ENCODE measurements around the gene GLIPR1.
"Not testable (repeated sequence)": the region's sequence is repeated elsewhere in the genome, so short reads cannot be mapped to it uniquely, and the experiment has no call there.

GLIPR1 gene

DNA sequence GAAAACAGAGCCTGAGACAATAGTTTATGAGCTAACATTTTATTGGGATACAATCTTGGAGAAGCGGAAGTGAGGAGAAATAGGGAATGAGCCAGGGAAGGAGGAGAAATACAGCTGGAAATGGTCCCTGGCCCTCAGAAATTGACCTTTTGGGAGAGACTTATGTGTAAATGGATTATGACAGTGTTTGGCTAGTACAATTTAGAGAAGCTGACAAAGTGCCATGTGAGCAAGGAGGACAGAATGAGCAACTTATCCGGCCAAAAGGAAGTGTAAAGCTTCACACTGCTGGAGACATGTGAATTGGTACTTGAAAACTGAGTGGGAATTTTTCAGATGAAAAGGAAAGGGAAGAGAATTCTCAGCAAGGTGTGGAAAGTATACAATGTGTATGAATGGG is 2.9 kb downstream of the GLIPR1 start:
- Histone ChIP-seq H3K36me3 (ENCODE audit: insufficient read depth, low read length) (peaks cover 44% of the 10 kb centered on the region; the same call in 1 of the 2 replicates), H4K20me1 (ENCODE audit: insufficient read depth, low read length) (no peaks in the 10 kb centered on the region), H3K4me2 (ENCODE audit: low read length) (peak overlapping the region; percentile 88), H3K27ac (ENCODE audit: low read depth, low read length, poor library complexity, severe bottlenecking) (peak overlapping the region; percentile 92), H3K9me3 (ENCODE audit: low read length) (no peaks in the 10 kb centered on the region), H3K27me3 (ENCODE audit: insufficient read depth, low read length) (no peaks in the 10 kb centered on the region), H3K4me3 (ENCODE audit: low read depth, low read length, poor library complexity, severe bottlenecking) (peak overlapping the region; percentile 82), H3K9me2 (ENCODE audit: low read depth, low read length) (no peaks in the 10 kb centered on the region), H3K4me1 (ENCODE audit: insufficient read depth, low read length, severe bottlenecking) (peaks cover 65% of the 10 kb centered on the region), H2AFZ (ENCODE audit: low read length) (no peak overlapping the region), H3K79me2 (ENCODE audit: insufficient read depth, low read length) (peaks cover 38% of the 10 kb centered on the region), H3K9ac (ENCODE audit: low read length) (peak overlapping the region; percentile 87), H3F3A (ENCODE audit: insufficient read depth, low read length) (no peaks in the 10 kb centered on the region)
- TF ChIP-seq EZH2 (IDR thresholded peaks at IDR 0.05; ENCODE audit: borderline replicate concordance, low read length), result no peak
- TF ChIP-seq, protein P1, sequence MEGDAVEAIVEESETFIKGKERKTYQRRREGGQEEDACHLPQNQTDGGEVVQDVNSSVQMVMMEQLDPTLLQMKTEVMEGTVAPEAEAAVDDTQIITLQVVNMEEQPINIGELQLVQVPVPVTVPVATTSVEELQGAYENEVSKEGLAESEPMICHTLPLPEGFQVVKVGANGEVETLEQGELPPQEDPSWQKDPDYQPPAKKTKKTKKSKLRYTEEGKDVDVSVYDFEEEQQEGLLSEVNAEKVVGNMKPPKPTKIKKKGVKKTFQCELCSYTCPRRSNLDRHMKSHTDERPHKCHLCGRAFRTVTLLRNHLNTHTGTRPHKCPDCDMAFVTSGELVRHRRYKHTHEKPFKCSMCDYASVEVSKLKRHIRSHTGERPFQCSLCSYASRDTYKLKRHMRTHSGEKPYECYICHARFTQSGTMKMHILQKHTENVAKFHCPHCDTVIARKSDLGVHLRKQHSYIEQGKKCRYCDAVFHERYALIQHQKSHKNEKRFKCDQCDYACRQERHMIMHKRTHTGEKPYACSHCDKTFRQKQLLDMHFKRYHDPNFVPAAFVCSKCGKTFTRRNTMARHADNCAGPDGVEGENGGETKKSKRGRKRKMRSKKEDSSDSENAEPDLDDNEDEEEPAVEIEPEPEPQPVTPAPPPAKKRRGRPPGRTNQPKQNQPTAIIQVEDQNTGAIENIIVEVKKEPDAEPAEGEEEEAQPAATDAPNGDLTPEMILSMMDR (IDR thresholded peaks at IDR 0.05; ENCODE audit: low read length), result no peak

DNA sequence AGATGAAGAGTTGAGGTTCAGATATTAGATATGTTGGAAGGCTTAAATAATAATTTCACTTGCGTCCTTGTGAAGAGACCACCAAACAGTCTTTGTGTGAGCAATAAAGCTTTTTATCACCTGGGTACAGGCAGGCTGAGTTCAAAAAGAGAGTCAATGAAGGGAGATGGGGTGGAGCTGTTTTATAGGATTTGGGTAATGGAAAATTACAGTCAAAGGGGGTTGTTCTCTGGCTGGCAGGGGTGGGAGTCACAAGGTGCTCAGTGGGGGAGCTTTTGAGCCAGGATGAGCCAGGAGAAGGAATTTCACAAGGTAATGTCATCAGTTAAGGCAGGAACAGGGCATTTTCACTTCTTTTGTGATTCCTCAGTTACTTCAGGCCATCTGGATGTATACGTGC is 3.9 kb downstream of the GLIPR1 start:
- H2AFZ ChIP-seq (ENCODE audit: low read length); H4K20me1 ChIP-seq (ENCODE audit: insufficient read depth, low read length); H3F3A ChIP-seq (ENCODE audit: insufficient read depth, low read length); H3K9me3 ChIP-seq (ENCODE audit: low read length); H3K27me3 ChIP-seq (ENCODE audit: insufficient read depth, low read length); H3K9me2 ChIP-seq (ENCODE audit: low read depth, low read length): not testable (repeated sequence)
- H3K36me3 ChIP-seq (ENCODE audit: insufficient read depth, low read length), result peaks cover 53% of the 10 kb centered on the region; the same call in 1 of the 2 replicates
- H3K4me2 ChIP-seq (ENCODE audit: low read length), result peak overlapping the region; percentile 88
- peak overlapping the region; percentile 82 for H3K4me3 ChIP-seq (ENCODE audit: low read depth, low read length, poor library complexity, severe bottlenecking)
- peak overlapping the region; percentile 92 for H3K27ac ChIP-seq (ENCODE audit: low read depth, low read length, poor library complexity, severe bottlenecking)
- peak overlapping the region; percentile 23; the same call in 1 of the 2 replicates for H3K9ac ChIP-seq (ENCODE audit: low read length)
- H3K79me2 ChIP-seq (ENCODE audit: insufficient read depth, low read length), result peaks cover 38% of the 10 kb centered on the region
- H3K4me1 ChIP-seq (ENCODE audit: insufficient read depth, low read length, severe bottlenecking), result peaks cover 58% of the 10 kb centered on the region

DNA sequence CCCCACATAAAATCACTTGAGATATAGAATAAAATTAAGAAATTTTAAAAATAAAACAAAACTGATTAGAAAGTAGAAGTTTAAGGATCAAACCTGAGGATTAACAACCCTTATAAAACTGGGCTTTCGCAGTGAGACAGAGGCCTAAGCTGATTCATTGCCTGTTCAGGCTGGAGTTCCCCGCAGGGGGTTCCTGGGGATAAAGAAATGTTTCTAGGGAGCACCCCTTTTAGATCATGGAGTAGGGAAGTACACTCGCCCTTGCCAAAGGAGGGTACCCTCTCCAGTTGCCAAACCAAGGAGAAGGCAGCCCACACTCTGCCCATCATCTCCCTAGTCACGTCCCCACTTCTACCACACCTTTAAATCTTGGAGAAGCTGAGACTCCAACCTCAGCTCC is 6.8 kb downstream of the GLIPR1 start:
- H3K9me2 ChIP-seq (ENCODE audit: low read depth, low read length), result no peaks in the 10 kb centered on the region
- peaks cover 37% of the 10 kb centered on the region for H3K4me1 ChIP-seq (ENCODE audit: insufficient read depth, low read length, severe bottlenecking)
- H3F3A ChIP-seq (ENCODE audit: insufficient read depth, low read length), result no peaks in the 10 kb centered on the region
- H4K20me1 ChIP-seq (ENCODE audit: insufficient read depth, low read length), result no peaks in the 10 kb centered on the region
- H3K27me3 ChIP-seq (ENCODE audit: insufficient read depth, low read length), result no peaks in the 10 kb centered on the region
- peaks cover 78% of the 10 kb centered on the region for H3K36me3 ChIP-seq (ENCODE audit: insufficient read depth, low read length)
- no peak overlapping the region for H3K9ac ChIP-seq (ENCODE audit: low read length)
- no peak overlapping the region for H2AFZ ChIP-seq (ENCODE audit: low read length)
- TF ChIP-seq, protein P1 (IDR thresholded peaks at IDR 0.05; ENCODE audit: low read length), result no peak
- no peak for TF ChIP-seq EZH2 (IDR thresholded peaks at IDR 0.05; ENCODE audit: borderline replicate concordance, low read length)
- H3K4me3 ChIP-seq (ENCODE audit: low read depth, low read length, poor library complexity, severe bottlenecking), result no peak overlapping the region
- no peak overlapping the region for H3K27ac ChIP-seq (ENCODE audit: low read depth, low read length, poor library complexity, severe bottlenecking)
- H3K9me3 ChIP-seq (ENCODE audit: low read length), result no peaks in the 10 kb centered on the region
- H3K4me2 ChIP-seq (ENCODE audit: low read length), result no peak overlapping the region
- peaks cover 29% of the 10 kb centered on the region for H3K79me2 ChIP-seq (ENCODE audit: insufficient read depth, low read length)

DNA sequence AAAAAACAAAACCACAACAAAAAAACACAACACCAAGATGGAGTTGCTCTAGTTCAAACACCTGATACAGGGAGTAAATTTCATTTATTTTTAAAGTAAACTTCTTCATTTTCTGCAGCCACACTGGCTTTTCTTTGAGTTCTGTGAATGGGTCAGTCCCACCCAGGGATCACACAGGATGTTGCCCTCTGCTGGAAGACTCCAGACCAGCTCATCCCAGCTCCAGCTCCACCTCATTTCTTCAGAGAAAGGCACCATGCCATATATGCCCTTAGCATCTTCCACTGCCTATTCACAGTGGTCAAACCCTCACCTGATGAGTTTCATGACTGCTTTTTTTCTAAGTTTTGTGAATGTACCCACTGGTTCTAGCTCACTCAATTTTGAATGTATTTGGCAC is 8.0 kb downstream of the GLIPR1 start:
- H3K9ac ChIP-seq (ENCODE audit: low read length), result no peak overlapping the region
- no peak overlapping the region for H3K27ac ChIP-seq (ENCODE audit: low read depth, low read length, poor library complexity, severe bottlenecking)
- peaks cover 18% of the 10 kb centered on the region for H3K79me2 ChIP-seq (ENCODE audit: insufficient read depth, low read length)
- peaks cover 25% of the 10 kb centered on the region for H3K4me1 ChIP-seq (ENCODE audit: insufficient read depth, low read length, severe bottlenecking)
- no peaks in the 10 kb centered on the region for H3K27me3 ChIP-seq (ENCODE audit: insufficient read depth, low read length)
- peaks cover 85% of the 10 kb centered on the region for H3K36me3 ChIP-seq (ENCODE audit: insufficient read depth, low read length)
- TF ChIP-seq, protein P1 (IDR thresholded peaks at IDR 0.05; ENCODE audit: low read length), result peak; percentile 38
- TF ChIP-seq EZH2 (IDR thresholded peaks at IDR 0.05; ENCODE audit: borderline replicate concordance, low read length), result no peak
- no peak overlapping the region for H3K4me2 ChIP-seq (ENCODE audit: low read length)
- no peak overlapping the region for H2AFZ ChIP-seq (ENCODE audit: low read length)
- H3F3A ChIP-seq (ENCODE audit: insufficient read depth, low read length), result no peaks in the 10 kb centered on the region
- no peaks in the 10 kb centered on the region for H4K20me1 ChIP-seq (ENCODE audit: insufficient read depth, low read length)
- H3K9me3 ChIP-seq (ENCODE audit: low read length), result no peaks in the 10 kb centered on the region
- no peaks in the 10 kb centered on the region for H3K9me2 ChIP-seq (ENCODE audit: low read depth, low read length)
- no peak overlapping the region for H3K4me3 ChIP-seq (ENCODE audit: low read depth, low read length, poor library complexity, severe bottlenecking)
